ENCODE measurements around the gene MYO1E.
A peak's percentile ranks its signal among the peaks of the same experiment; 100 is the strongest.
"Not testable (repeated sequence)": the region's sequence is repeated elsewhere in the genome, so short reads cannot be mapped to it uniquely, and the experiment has no call there.

Gene MYO1E

DNA sequence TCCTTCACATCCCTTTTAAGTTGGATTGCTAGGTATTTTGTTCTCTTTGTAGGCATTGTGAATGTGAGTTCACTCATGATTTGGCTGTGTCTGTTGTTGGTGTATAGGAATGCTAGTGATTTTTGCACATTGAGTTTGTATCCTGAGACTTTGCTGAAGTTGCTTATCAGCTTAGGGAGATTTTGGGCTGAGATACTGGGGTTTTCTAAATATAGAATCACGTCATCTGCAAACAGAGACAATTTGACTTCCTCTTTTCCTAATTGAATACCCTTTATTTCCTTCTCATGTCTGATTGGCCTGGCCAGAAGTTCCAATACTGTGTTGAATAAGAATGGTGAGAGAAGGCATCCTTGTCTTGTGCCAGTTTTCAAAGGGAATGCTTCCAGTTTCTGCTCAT, 245.4 kb downstream of the MYO1E start:
- DNase-seq (ENCODE audit: low spot score): not testable (repeated sequence)

DNA sequence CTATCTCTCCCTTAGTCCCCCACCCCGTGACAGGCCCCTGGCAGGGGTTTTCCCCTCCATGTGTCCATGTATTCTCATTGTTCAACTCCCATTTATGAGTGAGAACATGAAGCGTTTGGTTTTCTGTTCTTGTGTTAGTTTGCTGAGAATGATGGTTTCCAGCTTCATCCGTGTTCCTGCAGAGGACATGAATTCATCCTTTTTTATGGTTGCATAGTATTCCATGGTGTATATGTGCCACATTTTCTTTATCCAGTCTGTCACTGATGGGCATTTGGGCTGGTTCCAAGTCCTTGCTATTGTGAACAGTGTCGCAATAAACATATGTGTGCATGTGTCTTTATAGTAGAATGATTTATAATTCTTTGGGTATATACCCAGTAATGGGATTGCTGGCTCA, 247.0 kb downstream of the MYO1E start:
- DNase-seq (ENCODE audit: low spot score): not testable (repeated sequence)

DNA sequence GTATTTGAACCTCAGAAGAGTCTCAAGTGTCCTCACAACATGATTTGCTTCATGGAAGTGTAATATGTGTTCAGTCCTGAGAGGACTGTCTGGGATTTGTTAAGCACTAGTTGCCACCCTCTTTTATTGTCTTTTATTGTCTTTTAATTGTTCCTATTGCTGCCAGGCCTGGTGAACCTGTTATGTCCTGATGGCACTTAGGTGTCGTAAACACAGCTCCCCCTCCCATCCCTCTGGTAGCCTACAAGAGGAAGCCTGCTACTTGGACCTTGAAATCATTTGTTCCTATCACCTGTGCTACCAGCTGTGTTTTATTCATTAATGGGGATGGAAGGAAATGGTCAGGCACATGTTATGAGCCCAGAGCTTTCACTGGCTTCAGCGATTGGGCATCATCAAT, 248.4 kb downstream of the MYO1E start:
- DNase-seq (ENCODE audit: low spot score): no peak

DNA sequence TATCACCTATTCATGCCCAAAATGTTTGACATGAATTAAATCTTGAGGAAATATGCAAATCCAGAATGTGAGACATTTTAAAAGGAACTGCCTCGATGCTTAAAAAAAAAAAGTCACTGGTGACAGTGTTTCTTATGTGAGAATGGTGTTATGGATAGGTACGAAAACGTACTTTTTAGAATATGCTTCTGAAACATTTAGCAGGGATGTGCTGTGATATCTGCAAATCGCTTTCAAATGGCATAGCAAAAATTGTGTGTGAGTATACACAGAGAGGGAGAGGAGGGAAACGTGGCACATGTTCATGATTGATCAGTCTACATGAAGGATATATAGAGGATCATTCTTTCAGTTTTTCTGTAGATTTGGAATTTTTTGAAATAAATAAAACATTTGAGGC, 251.7 kb downstream of the MYO1E start:
- no peak for DNase-seq (ENCODE audit: low spot score)

DNA sequence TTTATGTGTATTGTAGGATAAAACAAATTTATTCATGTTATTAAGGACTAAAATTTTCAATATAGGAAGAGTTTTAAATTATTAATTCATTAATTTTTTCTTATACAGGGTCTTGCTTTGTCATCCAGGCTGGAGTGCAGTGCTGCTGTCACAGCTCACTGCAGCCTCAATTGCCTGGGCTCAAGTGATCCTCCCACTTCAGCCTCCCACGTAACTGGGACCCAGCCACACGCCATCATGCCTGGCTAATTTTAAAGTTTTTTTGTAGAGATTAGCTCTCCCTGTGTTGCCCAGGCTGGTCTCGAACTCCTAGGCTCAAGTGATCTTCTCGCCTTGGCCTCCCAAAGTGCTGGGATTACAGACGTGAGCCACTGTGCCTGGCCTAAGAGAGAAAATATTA, 253.0 kb downstream of the MYO1E start:
- DNase-seq (ENCODE audit: low spot score): no peak

DNA sequence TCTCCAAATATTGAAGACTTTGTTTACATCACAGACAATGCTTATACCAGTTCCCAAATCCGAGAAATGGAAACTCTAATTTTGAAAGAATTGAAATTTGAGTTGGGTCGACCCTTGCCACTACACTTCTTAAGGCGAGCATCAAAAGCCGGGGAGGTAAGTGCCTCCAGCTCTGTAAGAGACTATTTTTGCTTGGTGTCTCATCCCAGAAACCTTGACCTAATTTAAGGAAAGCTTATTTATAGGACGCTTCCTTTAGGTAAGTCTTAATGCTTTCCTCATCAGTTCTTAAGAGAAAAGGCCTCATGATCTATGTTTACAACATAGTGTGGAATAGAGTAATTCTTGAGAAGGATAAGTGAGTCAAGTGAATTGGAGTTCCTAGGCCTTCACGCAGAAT, 255.9 kb downstream of the MYO1E start:
- no peak for DNase-seq (ENCODE audit: low spot score)

DNA sequence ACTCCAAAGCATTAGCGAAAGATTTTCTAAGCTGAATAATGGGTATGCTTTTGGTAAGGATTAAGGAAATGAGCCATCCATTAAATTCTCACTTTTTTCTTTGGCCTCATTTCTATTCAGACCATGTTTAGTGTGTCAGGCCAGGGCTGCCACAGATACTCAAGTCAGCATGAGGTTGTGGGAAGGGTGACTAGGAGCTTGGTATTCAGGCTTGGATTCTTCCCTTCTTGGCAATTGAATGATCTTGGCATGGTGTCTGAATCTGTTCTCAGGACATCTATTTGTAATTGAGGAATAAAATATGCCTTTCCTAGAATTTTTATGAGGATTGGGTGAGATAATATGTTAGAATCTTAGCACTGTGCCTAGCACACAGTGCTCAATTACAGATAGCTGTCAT, 256.5 kb downstream of the MYO1E start:
- DNase-seq (ENCODE audit: low spot score): no peak

DNA sequence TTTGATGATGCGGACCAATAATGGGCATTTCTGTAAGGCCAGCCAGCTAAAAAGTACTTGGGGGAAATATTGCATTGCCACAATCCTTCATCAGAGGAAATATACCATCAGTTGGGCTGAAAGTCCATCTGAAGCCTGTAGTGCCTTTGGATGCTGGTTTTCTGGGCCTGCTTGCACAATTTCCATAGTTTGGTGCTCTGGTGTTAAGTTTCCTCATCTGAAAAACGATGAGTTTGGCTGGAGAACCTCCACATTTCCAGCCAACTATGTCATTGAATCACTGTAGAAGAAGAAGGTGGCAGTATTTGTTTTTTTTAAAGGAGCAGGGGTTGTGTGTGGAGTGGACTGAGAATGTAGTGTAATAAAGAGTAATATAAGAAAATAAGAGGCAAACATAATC, 257.6 kb downstream of the MYO1E start:
- DNase-seq (ENCODE audit: low spot score): no peak

DNA sequence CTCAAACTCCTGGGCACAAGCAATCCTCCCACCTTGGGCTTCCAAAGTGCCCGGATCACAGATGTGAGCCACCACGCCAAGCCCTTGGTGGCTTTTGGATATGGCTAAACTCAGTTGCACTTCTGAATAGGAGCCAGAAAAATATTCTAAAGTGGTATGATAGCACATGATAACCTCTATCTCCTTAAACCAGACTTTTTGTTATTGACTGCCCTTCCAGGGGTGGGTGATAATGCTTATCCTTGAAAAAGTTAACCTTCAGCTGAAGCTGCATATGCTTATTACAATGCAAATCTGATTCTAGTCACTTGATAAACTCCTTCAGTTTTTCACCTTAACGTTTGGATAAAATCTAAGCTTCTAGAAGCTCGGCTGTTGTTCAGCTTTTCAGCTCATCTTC, 261.4 kb downstream of the MYO1E start:
- peak; percentile 42 for DNase-seq (ENCODE audit: low spot score)

DNA sequence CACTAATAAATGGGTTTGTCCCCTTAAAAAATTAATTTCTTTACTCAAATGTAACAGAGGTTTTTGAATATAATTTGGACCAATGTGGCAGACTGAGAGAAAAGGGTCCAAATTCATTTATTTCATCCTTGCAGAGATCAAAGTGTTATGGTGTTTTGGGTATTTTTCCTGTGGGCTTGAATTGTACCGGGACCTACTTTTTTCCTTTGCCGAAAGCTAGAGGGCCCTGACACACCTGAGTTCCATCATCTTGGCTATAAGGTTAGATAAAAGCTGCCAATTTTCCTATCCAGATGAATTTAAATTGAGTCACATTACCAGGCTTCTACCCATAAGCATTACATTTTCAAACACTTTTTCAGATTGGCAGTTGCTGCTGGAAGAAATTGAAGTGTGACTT, 266.8 kb downstream of the MYO1E start:
- peak; percentile 14 for DNase-seq (ENCODE audit: low spot score)

DNA sequence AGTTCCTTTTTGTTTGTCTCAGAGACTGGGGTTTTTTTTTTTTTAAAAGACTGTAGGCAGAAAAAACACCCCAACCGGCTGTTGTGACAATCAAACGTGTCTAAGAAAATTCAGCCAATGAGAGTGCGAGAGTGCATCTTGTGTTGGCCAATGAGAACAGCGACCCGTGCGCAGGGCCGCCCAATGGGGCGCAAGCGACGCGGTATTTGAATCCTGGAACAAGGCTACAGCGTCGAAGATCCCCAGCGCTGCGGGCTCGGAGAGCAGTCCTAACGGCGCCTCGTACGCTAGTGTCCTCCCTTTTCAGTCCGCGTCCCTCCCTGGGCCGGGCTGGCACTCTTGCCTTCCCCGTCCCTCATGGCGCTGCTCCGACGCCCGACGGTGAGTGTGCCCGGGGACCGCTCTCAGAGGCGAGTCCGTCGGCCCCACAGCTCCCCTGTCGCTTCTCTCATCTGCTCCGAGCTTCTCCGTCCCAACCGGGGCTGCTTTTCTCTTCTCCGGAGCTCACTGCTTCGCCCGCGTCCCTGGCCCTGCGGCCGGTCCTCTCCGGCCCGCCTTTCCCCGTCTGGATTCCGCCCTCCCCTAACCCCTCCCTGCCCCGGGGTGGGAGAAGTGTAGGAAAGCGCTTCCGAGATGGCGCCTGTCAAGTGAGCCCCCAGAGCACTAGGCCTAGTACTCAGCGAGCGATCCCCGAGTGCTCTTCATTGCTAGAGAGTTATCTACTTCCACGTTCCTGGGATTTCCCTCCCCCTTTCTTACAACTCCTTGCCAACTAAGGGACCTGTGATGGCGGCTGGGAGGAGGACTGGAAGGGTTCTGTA, 267.5 kb downstream of the MYO1E start, which contains the start of gene CCNB2:
Gene CCNB2 (plus strand): TSS at position 235 of the 821 bp plus-strand sequence. CDS start 123 bp downstream, at position 358.
- peak; percentile 93 for DNase-seq (ENCODE audit: low spot score)

DNA sequence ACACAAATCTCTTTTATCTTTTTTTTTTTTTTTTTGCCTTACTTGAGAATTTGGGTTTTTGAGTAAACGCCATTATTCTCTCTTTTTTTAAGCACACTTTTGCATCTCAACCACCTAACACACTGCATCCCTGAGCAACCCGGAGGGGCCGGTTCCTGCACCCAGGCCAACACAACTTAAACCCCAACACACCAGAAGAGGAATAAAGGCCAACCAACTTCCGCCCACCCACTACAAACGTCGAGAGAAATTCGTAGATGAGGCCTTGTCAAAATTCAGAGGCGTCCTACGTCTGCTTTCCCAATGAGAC, 268.1 kb downstream of the MYO1E start:
- no peak for DNase-seq (ENCODE audit: low spot score)

DNA sequence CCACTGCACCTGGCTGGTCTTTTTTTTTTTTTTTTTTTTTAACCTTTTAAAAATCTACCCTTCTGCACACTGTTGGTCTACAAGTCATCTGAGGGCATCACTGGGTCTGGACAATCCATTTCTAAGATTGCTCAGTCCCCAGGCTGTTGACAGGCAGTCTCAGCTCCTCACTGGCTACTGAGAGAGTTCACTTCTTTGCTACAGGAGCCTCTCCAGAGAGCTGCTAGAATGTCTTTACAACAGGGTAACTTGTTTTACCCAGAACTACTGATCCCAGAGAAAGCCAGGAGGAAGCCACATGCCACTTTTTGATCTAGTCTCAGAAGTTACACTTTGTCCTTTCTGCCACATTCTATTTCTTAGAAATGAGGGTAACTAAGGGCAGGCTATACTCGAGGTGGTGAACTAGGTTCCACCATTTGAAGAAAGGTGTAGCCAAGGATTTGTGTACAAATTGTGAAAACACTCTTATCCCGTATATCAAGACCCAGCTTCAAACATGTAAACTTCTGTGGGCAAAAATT, 273.4 kb downstream of the MYO1E start:
- no peak for DNase-seq (ENCODE audit: low spot score)

DNA sequence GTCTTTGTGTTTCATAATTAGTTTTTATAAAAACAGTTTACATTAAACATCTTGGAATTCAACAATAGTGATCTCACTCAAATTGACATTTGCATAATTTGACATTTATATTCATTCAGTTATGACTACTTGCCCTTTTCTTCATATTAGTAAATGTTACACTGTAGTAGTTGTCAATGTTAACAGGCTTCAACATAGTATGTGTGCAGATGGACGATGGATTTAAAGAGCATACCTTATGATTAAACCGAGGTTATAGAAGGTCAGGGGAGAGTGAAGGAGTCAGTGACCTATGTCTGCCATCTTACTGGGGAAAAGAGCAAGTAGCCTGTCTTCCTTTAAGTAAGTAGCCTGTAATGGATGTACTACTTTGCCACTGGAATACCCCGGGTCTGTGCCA, 276.2 kb downstream of the MYO1E start:
- DNase-seq (ENCODE audit: low spot score): no peak

DNA sequence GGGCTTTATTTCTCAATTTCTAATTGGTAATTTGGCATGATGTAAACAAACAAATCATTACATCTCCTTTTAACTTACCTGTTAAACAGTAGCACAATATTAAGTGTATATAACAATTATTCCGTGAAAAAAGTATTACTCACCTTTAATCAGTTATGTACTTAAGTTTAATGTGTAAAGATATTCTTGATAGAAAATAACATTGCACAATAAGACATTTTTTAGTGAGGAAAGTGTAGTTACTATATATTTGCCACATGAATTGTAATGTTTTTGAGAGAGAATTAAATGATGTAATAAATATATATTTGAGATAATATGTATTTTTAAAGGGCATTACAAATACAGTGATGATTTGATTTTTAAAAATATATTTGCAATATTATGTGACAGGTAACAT, 278.6 kb downstream of the MYO1E start:
- no peak for DNase-seq (ENCODE audit: low spot score)

DNA sequence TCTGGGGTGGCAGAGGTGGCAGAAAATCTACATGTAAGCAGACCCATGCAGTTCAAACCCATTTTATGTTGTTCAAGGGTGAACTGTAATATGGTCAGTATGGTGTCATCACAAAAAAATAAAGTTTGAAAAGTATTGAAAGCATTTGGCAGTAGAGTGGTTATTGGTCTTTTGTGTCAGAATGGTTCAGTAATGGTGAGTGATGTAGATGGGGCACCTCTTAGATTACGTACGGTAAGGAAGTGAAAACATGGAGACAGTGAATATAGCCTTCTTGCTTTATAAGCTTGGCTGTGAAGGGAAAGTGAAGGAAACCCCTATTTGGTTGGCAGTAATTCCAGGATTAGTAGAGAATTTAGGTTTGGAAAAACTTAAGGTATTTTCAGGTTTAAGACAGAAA, 284.9 kb downstream of the MYO1E start:
- DNase-seq (ENCODE audit: low spot score): no peak
